HepG2 (cell line): ENCODE measurements around the gene PVR. TPM values are rescaled to one million over a fixed set of nuclear protein-coding genes. Genes with fewer than 3 reads are reported as not detected.

Experiments used
- BRF2 ChIP-seq: sonication (generic); formaldehyde crosslinking; IDR thresholded peaks from 2 replicates; pipeline ENCODE4 v1.8.1; 2022; ENCODE audit warnings: mild to moderate bottlenecking, missing genetic modification reagents
- FOXA1 ChIP-seq, 2 experiments: fragments of 450-650 bp in 1 of 2; sonication (generic) in 1 of 2; formaldehyde crosslinking in 1 of 2; IDR thresholded peaks; 2 replicates each; pipeline versions ENCODE4 v1.4.0 to v1.6.1; 2016 to 2020; ENCODE audit warnings: missing genetic modification reagents in 1 of 2
- FOXO1 ChIP-seq: sonication (generic); formaldehyde crosslinking; IDR thresholded peaks from 2 replicates; pipeline ENCODE4 v1.4.0; 2020; ENCODE audit warnings: missing genetic modification reagents
- GABPB1 ChIP-seq: IDR thresholded peaks from 2 replicates; pipeline ENCODE4 v1.6.1; 2016; ENCODE audit warnings: mild to moderate bottlenecking, missing genetic modification reagents, moderate library complexity, missing compliant biosample characterization
- KDM5B ChIP-seq: sonication (generic); formaldehyde crosslinking; IDR thresholded peaks from 2 replicates; pipeline ENCODE4 v1.4.0; 2020; ENCODE audit warnings: missing genetic modification reagents, mild to moderate bottlenecking, borderline replicate concordance
- PHF21A ChIP-seq: sonication (generic); formaldehyde crosslinking; IDR thresholded peaks from 2 replicates; pipeline ENCODE4 v1.5.0; 2020; ENCODE audit warnings: mild to moderate bottlenecking, missing genetic modification reagents
- POLR2AphosphoS2 ChIP-seq: IDR thresholded peaks from 2 replicates; pipeline ENCODE4 v1.6.1; 2011; ENCODE audit warnings: low read depth, low read length, improper control_type of control experiment
- POLR2G ChIP-seq: fragments of 200-400 bp; formaldehyde crosslinking; IDR thresholded peaks from 2 replicates; pipeline ENCODE4 v1.6.1; 2018; ENCODE audit warnings: mild to moderate bottlenecking, low read depth, low read length, moderate library complexity
- RXRA ChIP-seq: sonication (generic); formaldehyde crosslinking; IDR thresholded peaks from 2 replicates; pipeline ENCODE4 v1.5.1; 2020; ENCODE audit warnings: missing genetic modification reagents
- SOX5 ChIP-seq: IDR thresholded peaks from 2 replicates; pipeline ENCODE4 v1.6.1; 2016; ENCODE audit warnings: borderline replicate concordance
- SSRP1 ChIP-seq: IDR thresholded peaks from 2 replicates; pipeline ENCODE4 v1.6.1; 2016; ENCODE audit warnings: control low read depth
- TAF1 ChIP-seq: sonication (generic); formaldehyde crosslinking; IDR thresholded peaks from 2 replicates; pipeline ENCODE4 v1.4.0; 2020; ENCODE audit warnings: missing genetic modification reagents
- TBX3 ChIP-seq: fragments of 450-650 bp; IDR thresholded peaks from 2 replicates; pipeline ENCODE4 v1.6.1; 2017; ENCODE audit warnings: antibody characterized with exemption, mild to moderate bottlenecking, inconsistent platforms, borderline replicate concordance
- TCF12 ChIP-seq, 2 experiments: fragments of 450-650 bp in 1 of 2; sonication (generic) in 1 of 2; formaldehyde crosslinking in 1 of 2; IDR thresholded peaks; 2 replicates each; pipeline versions ENCODE4 v1.6.1 to v1.8.0; 2017 to 2022; ENCODE audit warnings: antibody characterized with exemption in 1 of 2, mild to moderate bottlenecking in 1 of 2, missing genetic modification reagents in 1 of 2, moderate library complexity in 1 of 2
- ZMAT3 ChIP-seq: sonication (generic); formaldehyde crosslinking; conservative IDR thresholded peaks from 2 replicates; pipeline ENCODE4 v1.7.0; 2021; ENCODE audit warnings: missing genetic modification reagents
- ZNF260 ChIP-seq: sonication (generic); formaldehyde crosslinking; IDR thresholded peaks from 2 replicates; pipeline ENCODE4 v1.4.0; 2020; ENCODE audit warnings: missing genetic modification reagents, low read depth, mild to moderate bottlenecking, borderline replicate concordance
- ZNF430 ChIP-seq: sonication (generic); formaldehyde crosslinking; IDR thresholded peaks from 2 replicates; pipeline ENCODE4 v1.9.0; 2021; ENCODE audit warnings: mild to moderate bottlenecking, missing genetic modification reagents
- ZNF441 ChIP-seq: sonication (generic); formaldehyde crosslinking; IDR thresholded peaks from 2 replicates; pipeline ENCODE4 v1.7.0; 2021; ENCODE audit warnings: missing genetic modification reagents, borderline replicate concordance
- ZNF724P ChIP-seq: sonication (generic); formaldehyde crosslinking; IDR thresholded peaks from 2 replicates; pipeline ENCODE4 v1.8.0; 2022; ENCODE audit warnings: missing genetic modification reagents, borderline replicate concordance
- ZNF746 ChIP-seq: sonication (generic); formaldehyde crosslinking; IDR thresholded peaks from 2 replicates; pipeline ENCODE4 v1.8.0; 2022; ENCODE audit warnings: mild to moderate bottlenecking, missing genetic modification reagents
- ZNF780A ChIP-seq: sonication (generic); formaldehyde crosslinking; IDR thresholded peaks from 2 replicates; pipeline ENCODE4 v1.8.0; 2022; ENCODE audit warnings: mild to moderate bottlenecking, missing genetic modification reagents, moderate library complexity
- ZSCAN12 ChIP-seq: sonication (generic); formaldehyde crosslinking; IDR thresholded peaks from 2 replicates; pipeline ENCODE4 v1.9.0; 2021; ENCODE audit warnings: mild to moderate bottlenecking, missing genetic modification reagents
- polyA plus RNA-seq, 8 experiments: library from polyadenylated mRNA; depleted of rRNA in 3 of 8; stranded (reverse) in 7 of 8; unstranded in 1 of 8; fragments of >200 nt; fragmentation: Illumina TruSeq in 4 of 8; extraction: Trizol in 4 of 8; gene quantifications; 2 replicates each; pipeline versions ENCODE4 v1.2.1 to v1.2.3, GENCODE V29; 2011 to 2016; ENCODE audit warnings: low read depth in 4 of 8, missing spikeins in 1 of 8, mixed read lengths in 1 of 8; ENCODE audit not compliant: insufficient read depth in 1 of 8
- total RNA-seq, 5 experiments: library from RNA; depleted of rRNA; stranded (reverse); fragments of >200 nt; fragmentation: Illumina TruSeq; extraction: Trizol; gene quantifications; 2 replicates each; pipeline ENCODE4 v1.2.3, GENCODE V29; 2016; ENCODE audit warnings: low read depth in 1 of 5
- TF ChIP-seq, protein P1 (sequence below): sonication (generic); formaldehyde crosslinking; IDR thresholded peaks from 2 replicates; pipeline ENCODE4 v1.4.0; 2020; ENCODE audit warnings: mild to moderate bottlenecking, missing genetic modification reagents
- TF ChIP-seq, protein P2 (sequence below): sonication (generic); formaldehyde crosslinking; IDR thresholded peaks from 2 replicates; pipeline ENCODE4 v1.4.0; 2020; ENCODE audit warnings: missing genetic modification reagents
- TF ChIP-seq, protein P3 (sequence below): sonication (generic); formaldehyde crosslinking; IDR thresholded peaks from 2 replicates; pipeline ENCODE4 v1.8.1; 2023; ENCODE audit warnings: mild to moderate bottlenecking, missing genetic modification reagents, borderline replicate concordance

The PVR gene
- total and polyA plus RNA-seq, 2 of the 13 experiments (the other 11 are each of a cell fraction or from before 2014, with no cell fraction given) = 43.4 to 46.6 TPM

DNA sequence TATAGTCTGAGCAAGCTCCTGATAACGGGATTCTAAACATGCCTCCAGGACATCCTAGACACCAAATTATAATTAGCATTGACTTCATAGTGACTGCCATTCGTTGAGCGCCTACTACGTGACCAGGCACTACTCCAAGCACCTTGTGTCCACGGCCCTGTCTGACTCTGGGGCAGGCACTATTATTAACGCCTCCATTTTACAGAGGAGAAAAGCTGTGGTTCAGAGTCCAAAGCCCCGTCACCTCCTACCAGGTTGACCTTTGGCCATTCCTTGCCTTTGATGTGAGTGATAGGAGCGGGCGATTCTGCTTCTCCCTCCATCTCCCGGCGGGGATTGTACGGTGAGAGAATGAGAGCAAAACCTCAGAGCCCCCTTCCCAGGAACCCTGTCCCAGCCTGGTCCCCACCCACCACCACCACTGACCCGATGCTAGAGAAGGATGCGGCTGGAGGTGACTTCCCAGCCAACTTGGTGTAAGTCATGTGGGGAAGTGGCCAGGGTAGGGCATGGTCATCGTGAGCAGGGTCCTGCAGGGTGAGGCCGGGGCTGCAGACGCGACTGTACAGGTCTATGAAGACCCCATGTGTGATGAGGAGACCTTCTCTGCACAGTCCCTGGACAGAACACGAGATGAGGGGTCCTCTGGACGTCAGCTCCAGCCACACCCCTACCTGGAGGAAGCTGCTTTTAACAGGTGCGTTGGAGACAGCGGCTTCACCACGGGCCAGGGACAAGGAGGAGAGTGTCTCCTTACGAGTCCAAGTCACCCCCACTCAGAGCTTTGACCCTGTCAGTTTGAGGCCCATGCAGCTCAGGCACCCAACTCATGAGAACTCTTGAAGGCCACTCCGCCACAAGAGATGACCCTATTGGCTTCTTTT lies 30.2 kb upstream of the PVR start, which contains the start of gene IGSF23 (continued):
- TF ChIP-seq, protein P1, sequence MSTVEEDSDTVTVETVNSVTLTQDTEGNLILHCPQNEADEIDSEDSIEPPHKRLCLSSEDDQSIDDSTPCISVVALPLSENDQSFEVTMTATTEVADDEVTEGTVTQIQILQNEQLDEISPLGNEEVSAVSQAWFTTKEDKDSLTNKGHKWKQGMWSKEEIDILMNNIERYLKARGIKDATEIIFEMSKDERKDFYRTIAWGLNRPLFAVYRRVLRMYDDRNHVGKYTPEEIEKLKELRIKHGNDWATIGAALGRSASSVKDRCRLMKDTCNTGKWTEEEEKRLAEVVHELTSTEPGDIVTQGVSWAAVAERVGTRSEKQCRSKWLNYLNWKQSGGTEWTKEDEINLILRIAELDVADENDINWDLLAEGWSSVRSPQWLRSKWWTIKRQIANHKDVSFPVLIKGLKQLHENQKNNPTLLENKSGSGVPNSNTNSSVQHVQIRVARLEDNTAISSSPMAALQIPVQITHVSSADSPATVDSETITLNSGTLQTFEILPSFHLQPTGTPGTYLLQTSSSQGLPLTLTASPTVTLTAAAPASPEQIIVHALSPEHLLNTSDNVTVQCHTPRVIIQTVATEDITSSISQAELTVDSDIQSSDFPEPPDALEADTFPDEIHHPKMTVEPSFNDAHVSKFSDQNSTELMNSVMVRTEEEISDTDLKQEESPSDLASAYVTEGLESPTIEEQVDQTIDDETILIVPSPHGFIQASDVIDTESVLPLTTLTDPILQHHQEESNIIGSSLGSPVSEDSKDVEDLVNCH (CRISPR knock-in tag) = no peak
- no peak for TF ChIP-seq BRF2
- peak; percentile 44; the same call in 1 of the 2 replicates for TF ChIP-seq RXRA (CRISPR knock-in tag)
- TF ChIP-seq POLR2G = peak; percentile 78
- peak; percentile 35; the same call in 1 of the 2 replicates for TF ChIP-seq TAF1 (CRISPR knock-in tag)
- peak; percentile 34; the same call in 1 of the 2 replicates for TF ChIP-seq FOXO1 (CRISPR knock-in tag)
- 0 out of 2 replicates have a peak, but pooled peaks have one; percentile 21 for TF ChIP-seq GABPB1 (CRISPR knock-in tag)
- no peak for TF ChIP-seq ZNF724P (CRISPR knock-in tag)
- no peak for TF ChIP-seq TCF12 (IDR thresholded peaks at IDR 0.05)
- no peak; the same call in 1 of the 2 replicates for TF ChIP-seq TCF12 (CRISPR knock-in tag; IDR thresholded peaks at IDR 0.05)
- peak; percentile 42; the same call in 1 of the 2 replicates for TF ChIP-seq ZNF746 (CRISPR knock-in tag)
- no peak; the same call in 1 of the 2 replicates for TF ChIP-seq ZNF441 (CRISPR knock-in tag)
- no peak for TF ChIP-seq ZNF260 (CRISPR knock-in tag)
- peak; percentile 67; the same call in 1 of the 2 replicates for TF ChIP-seq SSRP1 (CRISPR knock-in tag)
- no peak for TF ChIP-seq POLR2AphosphoS2
- no peak for TF ChIP-seq ZNF780A (CRISPR knock-in tag)
- peak; percentile 75 for TF ChIP-seq KDM5B (CRISPR knock-in tag)
- peak; percentile 65; the same call in 1 of the 2 replicates for TF ChIP-seq TBX3
- TF ChIP-seq PHF21A (CRISPR knock-in tag) = peak; percentile 72
- TF ChIP-seq ZMAT3 (CRISPR knock-in tag) = no peak
- TF ChIP-seq, protein P2, sequence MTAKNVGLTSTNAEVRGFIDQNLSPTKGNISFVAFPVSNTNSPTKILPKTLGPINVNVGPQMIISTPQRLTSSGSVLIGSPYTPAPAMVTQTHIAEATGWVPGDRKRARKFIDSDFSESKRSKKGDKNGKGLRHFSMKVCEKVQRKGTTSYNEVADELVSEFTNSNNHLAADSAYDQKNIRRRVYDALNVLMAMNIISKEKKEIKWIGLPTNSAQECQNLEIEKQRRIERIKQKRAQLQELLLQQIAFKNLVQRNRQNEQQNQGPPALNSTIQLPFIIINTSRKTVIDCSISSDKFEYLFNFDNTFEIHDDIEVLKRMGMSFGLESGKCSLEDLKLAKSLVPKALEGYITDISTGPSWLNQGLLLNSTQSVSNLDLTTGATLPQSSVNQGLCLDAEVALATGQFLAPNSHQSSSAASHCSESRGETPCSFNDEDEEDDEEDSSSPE = peak; percentile 58
- peak; percentile 68; the same call in 1 of the 2 replicates for TF ChIP-seq SOX5 (CRISPR knock-in tag)
- TF ChIP-seq, protein P3, sequence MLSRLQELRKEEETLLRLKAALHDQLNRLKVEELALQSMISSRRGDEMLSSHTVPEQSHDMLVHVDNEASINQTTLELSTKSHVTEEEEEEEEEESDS (CRISPR knock-in tag) = no peak
- no peak for TF ChIP-seq FOXA1 (IDR thresholded peaks at IDR 0.05)
- TF ChIP-seq FOXA1 (CRISPR knock-in tag; IDR thresholded peaks at IDR 0.05) = peak; percentile 51; the same call in 1 of the 2 replicates
- 0 out of 2 replicates have a peak, but pooled peaks have one; percentile 29 for TF ChIP-seq ZSCAN12
- TF ChIP-seq ZNF430 (CRISPR knock-in tag) = no peak
